Muscle layer of colon (tissue), 2 donors: Measurements from ENCODE around the gene GALNT13.

ENCODE experiments used
- H3K27ac ChIP-seq: one replicate; pipeline ENCODE4 v1.7.0; 2013; ENCODE audit warnings: low read depth, mild to moderate bottlenecking, low read length, moderate library complexity
- H3K27me3 ChIP-seq, 2 donors: one replicate each; pipeline ENCODE4 v1.7.0; 2013; ENCODE audit warnings: low read length in 2 of 2, mild to moderate bottlenecking in 2 of 2; ENCODE audit not compliant: insufficient read depth in 2 of 2, control insufficient read depth in 1 of 2
- H3K36me3 ChIP-seq: one replicate; pipeline ENCODE4 v1.7.0; 2013; ENCODE audit warnings: mild to moderate bottlenecking, low read length; ENCODE audit not compliant: insufficient read depth
- H3K4me1 ChIP-seq: one replicate; pipeline ENCODE4 v1.7.0; 2013; ENCODE audit warnings: mild to moderate bottlenecking, low read length; ENCODE audit not compliant: insufficient read depth
- H3K4me3 ChIP-seq, 2 donors: one replicate each; pipeline ENCODE4 v1.7.0; 2013; ENCODE audit warnings: low read length in 2 of 2, low read depth in 1 of 2, mild to moderate bottlenecking in 1 of 2, moderate library complexity in 1 of 2
- H3K9ac ChIP-seq: one replicate; pipeline ENCODE4 v1.7.0; 2013; ENCODE audit warnings: low read length
- H3K9me3 ChIP-seq: one replicate; pipeline ENCODE4 v1.7.0; 2013; ENCODE audit warnings: mild to moderate bottlenecking, low read length
- donor health status: abdominal sarcoma.
- donor health status: Adenocarcinoma of cecum.

The GALNT13 gene

DNA sequence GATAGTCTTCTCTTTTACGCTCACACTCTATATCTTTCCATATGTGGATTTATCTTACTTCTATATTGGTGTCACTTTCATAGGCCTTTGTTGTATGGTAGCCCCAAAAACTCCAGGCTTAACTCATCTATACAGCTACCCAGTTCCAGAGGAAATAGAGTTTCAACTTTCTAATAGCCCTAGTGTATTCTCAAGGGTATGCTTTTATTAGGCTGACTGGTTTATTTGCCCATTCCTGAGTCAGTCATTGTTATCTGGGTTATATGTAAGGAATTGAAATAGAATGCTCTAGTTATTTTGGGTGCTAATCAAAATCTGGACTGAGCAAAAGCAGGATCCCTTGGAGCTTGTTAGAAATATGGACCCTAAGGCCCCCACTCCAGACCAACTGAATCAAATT is 519.3 kb downstream of the GALNT13 start:
- no peaks in the 10 kb centered on the region for H3K36me3 ChIP-seq
- H3K9me3 ChIP-seq = no peaks in the 10 kb centered on the region
- no peak overlapping the region for H3K4me3 ChIP-seq
- H3K4me1 ChIP-seq = no peaks in the 10 kb centered on the region
- H3K9ac ChIP-seq = no peak overlapping the region
- H3K27me3 ChIP-seq = no peaks in the 10 kb centered on the region
- no peak overlapping the region for H3K27ac ChIP-seq

- Histone ChIP-seq H3K9me3 (no peaks in the 10 kb centered on the region), H3K27me3 (no peaks in the 10 kb centered on the region), H3K27ac (no peak overlapping the region), H3K4me3 (no peak overlapping the region), H3K36me3 (no peaks in the 10 kb centered on the region), H3K4me1 (no peaks in the 10 kb centered on the region), H3K9ac (no peak overlapping the region)
Measured at GRCh38 chr2:154392256-154392655, 520.5 kb downstream of the GALNT13 start.

DNA sequence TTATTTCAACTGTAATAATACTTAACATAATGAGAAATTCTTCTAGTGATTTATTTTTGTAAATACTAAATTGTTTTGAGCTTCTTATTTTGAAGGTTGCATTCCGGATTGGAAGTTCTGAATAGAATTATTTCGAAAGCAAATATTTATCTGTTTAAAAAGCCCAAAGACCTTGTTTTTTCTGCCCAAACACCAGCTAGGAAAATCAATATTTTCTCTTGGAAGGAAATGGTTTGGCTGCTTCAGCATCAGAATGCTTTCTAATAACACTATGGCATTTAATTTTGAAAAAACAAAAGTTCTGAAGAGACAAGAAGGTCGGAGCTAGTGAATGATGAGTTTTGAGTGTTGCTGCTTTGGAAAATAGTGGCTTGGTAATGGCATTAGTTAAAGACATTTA is 522.9 kb downstream of the GALNT13 start:
- no peaks in the 10 kb centered on the region for H3K4me1 ChIP-seq
- no peaks in the 10 kb centered on the region for H3K9me3 ChIP-seq
- H3K27me3 ChIP-seq = no peaks in the 10 kb centered on the region
- no peak overlapping the region for H3K27ac ChIP-seq
- H3K9ac ChIP-seq = no peak overlapping the region
- no peak overlapping the region for H3K4me3 ChIP-seq
- no peaks in the 10 kb centered on the region for H3K36me3 ChIP-seq

DNA sequence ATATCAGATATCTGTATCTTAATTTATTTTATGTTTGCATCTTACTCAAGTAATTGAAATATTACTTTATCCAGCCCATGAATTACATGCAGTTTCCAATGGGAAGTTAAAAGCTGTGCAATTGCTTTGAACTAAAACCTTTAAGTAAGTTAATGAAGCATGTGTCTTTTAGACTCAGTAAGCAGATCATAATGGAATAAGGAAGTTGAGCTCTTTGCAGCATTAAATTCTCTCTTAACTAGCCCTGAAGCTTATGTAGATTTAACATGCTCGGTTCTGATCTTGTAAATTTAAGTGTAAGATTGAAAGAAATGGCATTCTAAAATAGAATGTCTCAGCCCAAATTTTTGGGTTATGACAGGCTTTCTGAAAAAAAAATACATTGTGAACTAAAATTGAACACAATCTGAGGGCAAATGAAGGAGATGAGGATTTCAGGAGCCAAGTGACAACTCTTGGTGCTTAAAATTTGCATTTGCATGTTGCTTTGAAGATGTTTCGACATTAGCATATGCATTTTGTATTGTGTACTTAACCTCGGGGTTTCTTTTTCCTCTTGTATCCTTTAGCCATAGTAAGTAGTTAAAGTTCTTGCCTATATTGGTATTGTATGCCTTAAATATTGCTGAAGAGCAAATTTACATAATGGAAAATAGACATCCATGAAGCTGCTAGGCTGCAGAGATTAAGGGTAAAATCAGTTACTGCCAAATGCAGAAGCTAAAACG is 529.0 kb downstream of the GALNT13 start:
- no peak overlapping the region for H3K27ac ChIP-seq
- no peaks in the 10 kb centered on the region for H3K36me3 ChIP-seq
- no peak overlapping the region for H3K9ac ChIP-seq
- H3K9me3 ChIP-seq = no peaks in the 10 kb centered on the region
- H3K4me3 ChIP-seq = no peak overlapping the region
- H3K27me3 ChIP-seq = no peaks in the 10 kb centered on the region
- no peaks in the 10 kb centered on the region for H3K4me1 ChIP-seq

DNA sequence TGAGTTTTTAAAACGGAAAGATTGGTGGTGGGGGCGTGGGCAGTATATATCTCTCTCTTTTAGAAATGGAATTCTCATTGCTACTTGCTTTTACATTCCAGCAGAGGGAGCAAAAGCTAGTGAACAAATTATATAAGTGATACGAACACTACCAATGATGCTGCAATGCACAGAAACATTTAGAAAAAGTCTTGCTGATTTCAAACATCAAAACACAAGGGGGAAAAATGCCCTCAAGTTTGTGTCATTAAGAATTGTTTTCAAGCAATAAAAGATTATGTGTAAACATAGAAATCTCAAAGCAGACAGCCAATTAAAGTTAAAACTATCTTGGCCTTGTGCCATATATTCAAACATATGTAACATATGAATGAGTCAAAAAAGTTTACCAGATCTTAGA is 530.5 kb downstream of the GALNT13 start:
- H3K36me3 ChIP-seq = no peaks in the 10 kb centered on the region
- H3K4me3 ChIP-seq = no peak overlapping the region
- H3K27me3 ChIP-seq = no peaks in the 10 kb centered on the region

GRCh38 chr2:154403242-154403790 is 531.6 kb downstream of the GALNT13 start:
- H3K36me3 ChIP-seq = no peaks in the 10 kb centered on the region
- H3K4me3 ChIP-seq = no peak overlapping the region
- no peaks in the 10 kb centered on the region for H3K27me3 ChIP-seq
- no peak overlapping the region for H3K27ac ChIP-seq
- H3K9me3 ChIP-seq = no peaks in the 10 kb centered on the region
- no peaks in the 10 kb centered on the region for H3K4me1 ChIP-seq
- H3K9ac ChIP-seq = no peak overlapping the region

More for the DNA sequence above, 530.5 kb downstream of the GALNT13 start:
- no peak overlapping the region for H3K27ac ChIP-seq
- no peaks in the 10 kb centered on the region for H3K9me3 ChIP-seq
- no peak overlapping the region for H3K9ac ChIP-seq
- H3K4me1 ChIP-seq = no peaks in the 10 kb centered on the region

DNA sequence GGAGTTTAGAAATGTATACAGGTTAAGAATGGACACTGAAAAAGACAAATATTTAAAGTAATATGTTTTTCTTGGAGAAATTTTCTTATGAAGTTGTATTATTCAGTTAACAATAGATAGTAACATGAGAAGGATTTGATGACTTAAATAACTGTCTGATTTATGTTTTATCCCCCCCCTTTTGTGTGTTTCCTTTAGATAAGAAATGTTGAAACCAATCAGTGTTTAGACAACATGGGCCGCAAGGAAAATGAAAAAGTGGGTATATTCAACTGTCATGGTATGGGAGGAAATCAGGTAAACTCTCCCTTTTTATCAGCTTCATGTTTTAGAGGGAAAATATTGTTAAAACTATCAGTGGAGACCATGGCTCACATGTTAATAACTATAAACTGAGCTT is 537.1 kb downstream of the GALNT13 start:
- Histone ChIP-seq H3K36me3 (no peaks in the 10 kb centered on the region), H3K9ac (no peak overlapping the region), H3K27ac (no peak overlapping the region), H3K4me3 (no peak overlapping the region), H3K9me3 (no peaks in the 10 kb centered on the region), H3K27me3 (no peaks in the 10 kb centered on the region), H3K4me1 (no peaks in the 10 kb centered on the region)

DNA sequence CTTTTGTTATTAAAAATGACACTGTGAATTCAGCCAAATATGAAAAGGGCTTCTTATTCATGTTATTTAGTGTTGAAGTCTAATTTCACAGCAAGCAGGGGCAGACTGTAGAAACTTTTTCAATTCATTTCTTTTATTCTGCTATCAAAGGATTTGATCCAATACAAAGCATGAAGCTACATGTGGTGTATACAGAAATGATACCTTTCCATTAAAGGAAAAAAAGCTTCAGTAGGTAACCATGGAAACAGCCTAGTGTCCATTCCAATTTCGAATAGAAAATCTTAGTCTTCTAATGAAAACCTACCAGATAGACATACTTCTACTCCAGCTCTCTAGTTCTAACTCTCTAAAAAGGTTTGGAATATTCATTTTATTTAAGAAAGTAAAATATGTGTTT is 550.5 kb downstream of the GALNT13 start:
- no peaks in the 10 kb centered on the region for H3K4me1 ChIP-seq
- no peak overlapping the region for H3K4me3 ChIP-seq
- H3K36me3 ChIP-seq = no peaks in the 10 kb centered on the region
- H3K27ac ChIP-seq = no peak overlapping the region
- no peaks in the 10 kb centered on the region for H3K27me3 ChIP-seq
- H3K9ac ChIP-seq = no peak overlapping the region
- no peaks in the 10 kb centered on the region for H3K9me3 ChIP-seq

DNA sequence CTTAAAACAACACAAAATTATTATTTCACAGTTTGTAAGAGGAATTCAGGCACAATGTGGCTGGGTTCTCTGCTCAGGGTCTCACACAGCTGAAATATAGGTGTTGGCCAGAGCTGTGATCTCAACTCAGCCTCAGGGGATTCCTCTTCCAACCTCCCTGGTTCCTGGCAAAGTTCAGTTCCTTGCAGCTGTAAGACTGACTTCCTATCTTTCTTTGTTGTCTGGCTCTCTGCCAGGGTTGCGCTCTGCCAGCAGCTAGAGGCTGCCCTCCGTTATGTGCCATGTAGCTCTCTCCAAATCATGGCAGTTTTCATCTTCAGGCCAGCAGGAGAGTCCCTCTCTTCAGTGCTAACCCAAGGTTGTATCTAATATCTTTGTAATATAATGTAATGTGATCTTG is 554.3 kb downstream of the GALNT13 start:
- Histone ChIP-seq H3K36me3 (no peaks in the 10 kb centered on the region), H3K4me3 (no peak overlapping the region), H3K27me3 (no peaks in the 10 kb centered on the region), H3K9me3 (no peaks in the 10 kb centered on the region), H3K4me1 (no peaks in the 10 kb centered on the region), H3K9ac (no peak overlapping the region), H3K27ac (no peak overlapping the region)

- Histone ChIP-seq H3K27me3 (no peaks in the 10 kb centered on the region), H3K4me3 (no peak overlapping the region)
Measured at GRCh38 chr2:154427453-154427852, 555.7 kb downstream of the GALNT13 start.

GRCh38 chr2:154428022-154428421 is 556.3 kb downstream of the GALNT13 start:
- Histone ChIP-seq H3K36me3 (no peaks in the 10 kb centered on the region), H3K27ac (no peak overlapping the region), H3K27me3 (no peaks in the 10 kb centered on the region), H3K9me3 (no peaks in the 10 kb centered on the region), H3K9ac (no peak overlapping the region), H3K4me3 (no peak overlapping the region), H3K4me1 (no peaks in the 10 kb centered on the region)

More at GRCh38 chr2:154427453-154427852, 555.7 kb downstream of the GALNT13 start:
- Histone ChIP-seq H3K9me3 (no peaks in the 10 kb centered on the region), H3K27ac (no peak overlapping the region), H3K36me3 (no peaks in the 10 kb centered on the region), H3K4me1 (no peaks in the 10 kb centered on the region), H3K9ac (no peak overlapping the region)

GRCh38 chr2:154433010-154433409 is 561.3 kb downstream of the GALNT13 start:
- H3K27me3 ChIP-seq = no peaks in the 10 kb centered on the region
- H3K4me3 ChIP-seq = no peak overlapping the region
- no peak overlapping the region for H3K9ac ChIP-seq
- no peak overlapping the region for H3K27ac ChIP-seq
- H3K9me3 ChIP-seq = no peaks in the 10 kb centered on the region
- no peaks in the 10 kb centered on the region for H3K36me3 ChIP-seq
- no peaks in the 10 kb centered on the region for H3K4me1 ChIP-seq
